Glutamatergic neuron (in vitro differentiated cells): ENCODE data around the gene MYBBP1A. TPM values are rescaled to one million over a fixed set of nuclear protein-coding genes. Genes with fewer than 3 reads are reported as not detected.

Source experiments
- DNase-seq: peaks from one replicate; pipeline ENCODE4 v3.0.0; 2022
- H3K27ac Mint-ChIP-seq: one replicate; pipeline ENCODE4 v1.8.0; 2020; ENCODE audit warnings: mild to moderate bottlenecking, mixed read lengths, inconsistent platforms; ENCODE audit not compliant: unreplicated experiment
- H3K27me3 Mint-ChIP-seq: one replicate; pipeline ENCODE4 v1.8.0; 2020; ENCODE audit warnings: mild to moderate bottlenecking, moderate library complexity, mixed read lengths, inconsistent platforms; ENCODE audit not compliant: unreplicated experiment
- H3K36me3 Mint-ChIP-seq: one replicate; pipeline ENCODE4 v1.8.0; 2020; ENCODE audit warnings: mild to moderate bottlenecking, mixed read lengths, inconsistent platforms; ENCODE audit not compliant: unreplicated experiment
- H3K4me1 Mint-ChIP-seq: one replicate; pipeline ENCODE4 v1.8.0; 2020; ENCODE audit warnings: mild to moderate bottlenecking, low read depth, mixed read lengths, inconsistent platforms; ENCODE audit not compliant: unreplicated experiment
- H3K4me3 Mint-ChIP-seq: one replicate; pipeline ENCODE4 v1.8.0; 2020; ENCODE audit warnings: mild to moderate bottlenecking, mixed read lengths, inconsistent platforms; ENCODE audit not compliant: unreplicated experiment
- H3K9me3 Mint-ChIP-seq: one replicate; pipeline ENCODE4 v1.8.0; 2020; ENCODE audit warnings: mild to moderate bottlenecking, moderate library complexity, mixed read lengths, inconsistent platforms; ENCODE audit not compliant: unreplicated experiment
- total RNA-seq: library from RNA; stranded (reverse); fragmentation: NEBNext Ultra II Directional; extraction: Animal tissue kit (Norgen Biotek cat#: 25700); gene quantifications from one replicate; pipeline ENCODE4 v1.2.1, GENCODE V29; 2021; ENCODE audit not compliant: unreplicated experiment
- TF ChIP-seq, protein P1 (sequence below): fragments of 200-600 bp; sonication (generic); IDR thresholded peaks from one replicate; pipeline ENCODE4 v1.5.0; 2021; ENCODE audit not compliant: partially characterized antibody, unreplicated experiment

The MYBBP1A gene
- total RNA-seq, 1 donor from 2014 or later, result 44.8 TPM

DNA sequence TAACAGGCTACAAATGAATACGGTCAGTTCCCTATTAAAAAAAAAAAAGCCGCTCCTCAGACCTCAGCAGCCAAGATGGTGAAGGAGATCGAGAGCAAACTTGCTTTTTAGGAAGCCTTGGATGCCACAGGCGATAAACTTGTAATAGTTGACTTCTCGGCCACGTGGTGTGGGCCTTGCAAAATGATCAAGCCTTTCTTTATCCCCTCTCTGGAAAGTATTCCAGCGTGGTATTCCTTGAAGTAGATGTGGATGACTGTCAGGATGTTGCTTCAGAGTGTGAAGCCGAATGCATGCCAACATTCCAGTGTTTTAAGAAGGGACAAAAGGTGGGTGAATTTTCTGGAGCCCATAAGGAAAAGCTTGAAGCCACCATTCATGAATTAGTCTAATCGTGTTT lies 16.9 kb upstream of the MYBBP1A start:
- TF ChIP-seq, protein P1, sequence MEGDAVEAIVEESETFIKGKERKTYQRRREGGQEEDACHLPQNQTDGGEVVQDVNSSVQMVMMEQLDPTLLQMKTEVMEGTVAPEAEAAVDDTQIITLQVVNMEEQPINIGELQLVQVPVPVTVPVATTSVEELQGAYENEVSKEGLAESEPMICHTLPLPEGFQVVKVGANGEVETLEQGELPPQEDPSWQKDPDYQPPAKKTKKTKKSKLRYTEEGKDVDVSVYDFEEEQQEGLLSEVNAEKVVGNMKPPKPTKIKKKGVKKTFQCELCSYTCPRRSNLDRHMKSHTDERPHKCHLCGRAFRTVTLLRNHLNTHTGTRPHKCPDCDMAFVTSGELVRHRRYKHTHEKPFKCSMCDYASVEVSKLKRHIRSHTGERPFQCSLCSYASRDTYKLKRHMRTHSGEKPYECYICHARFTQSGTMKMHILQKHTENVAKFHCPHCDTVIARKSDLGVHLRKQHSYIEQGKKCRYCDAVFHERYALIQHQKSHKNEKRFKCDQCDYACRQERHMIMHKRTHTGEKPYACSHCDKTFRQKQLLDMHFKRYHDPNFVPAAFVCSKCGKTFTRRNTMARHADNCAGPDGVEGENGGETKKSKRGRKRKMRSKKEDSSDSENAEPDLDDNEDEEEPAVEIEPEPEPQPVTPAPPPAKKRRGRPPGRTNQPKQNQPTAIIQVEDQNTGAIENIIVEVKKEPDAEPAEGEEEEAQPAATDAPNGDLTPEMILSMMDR, result no peak
- no peak for DNase-seq
- H3K9me3 Mint-ChIP-seq, result peaks cover 4% of the 10 kb centered on the region
- H3K27ac Mint-ChIP-seq, result no peak overlapping the region
- peaks cover 14% of the 10 kb centered on the region for H3K4me1 Mint-ChIP-seq
- H3K36me3 Mint-ChIP-seq, result no peaks in the 10 kb centered on the region
- H3K4me3 Mint-ChIP-seq, result no peak overlapping the region
- peaks cover 5% of the 10 kb centered on the region for H3K27me3 Mint-ChIP-seq

GRCh38 chr17:4569591-4569990 lies 14.4 kb upstream of the MYBBP1A start:
- peaks cover 4% of the 10 kb centered on the region for H3K4me1 Mint-ChIP-seq
- no peaks in the 10 kb centered on the region for H3K9me3 Mint-ChIP-seq
- H3K27ac Mint-ChIP-seq, result no peak overlapping the region
- TF ChIP-seq, protein P1, result no peak
- DNase-seq, result no peak
- H3K36me3 Mint-ChIP-seq, result no peaks in the 10 kb centered on the region
- no peak overlapping the region for H3K4me3 Mint-ChIP-seq
- peaks cover 7% of the 10 kb centered on the region for H3K27me3 Mint-ChIP-seq

- Mint-ChIP-seq H3K27ac (no peak overlapping the region), H3K36me3 (no peaks in the 10 kb centered on the region), H3K27me3 (peaks cover 5% of the 10 kb centered on the region), H3K4me1 (peaks cover 4% of the 10 kb centered on the region), H3K9me3 (no peaks in the 10 kb centered on the region), H3K4me3 (no peak overlapping the region)
- TF ChIP-seq, protein P1, result peak; percentile 70
- DNase-seq, result peak; percentile 74
Measured at GRCh38 chr17:4566785-4567184, 11.6 kb upstream of the MYBBP1A start.

DNA sequence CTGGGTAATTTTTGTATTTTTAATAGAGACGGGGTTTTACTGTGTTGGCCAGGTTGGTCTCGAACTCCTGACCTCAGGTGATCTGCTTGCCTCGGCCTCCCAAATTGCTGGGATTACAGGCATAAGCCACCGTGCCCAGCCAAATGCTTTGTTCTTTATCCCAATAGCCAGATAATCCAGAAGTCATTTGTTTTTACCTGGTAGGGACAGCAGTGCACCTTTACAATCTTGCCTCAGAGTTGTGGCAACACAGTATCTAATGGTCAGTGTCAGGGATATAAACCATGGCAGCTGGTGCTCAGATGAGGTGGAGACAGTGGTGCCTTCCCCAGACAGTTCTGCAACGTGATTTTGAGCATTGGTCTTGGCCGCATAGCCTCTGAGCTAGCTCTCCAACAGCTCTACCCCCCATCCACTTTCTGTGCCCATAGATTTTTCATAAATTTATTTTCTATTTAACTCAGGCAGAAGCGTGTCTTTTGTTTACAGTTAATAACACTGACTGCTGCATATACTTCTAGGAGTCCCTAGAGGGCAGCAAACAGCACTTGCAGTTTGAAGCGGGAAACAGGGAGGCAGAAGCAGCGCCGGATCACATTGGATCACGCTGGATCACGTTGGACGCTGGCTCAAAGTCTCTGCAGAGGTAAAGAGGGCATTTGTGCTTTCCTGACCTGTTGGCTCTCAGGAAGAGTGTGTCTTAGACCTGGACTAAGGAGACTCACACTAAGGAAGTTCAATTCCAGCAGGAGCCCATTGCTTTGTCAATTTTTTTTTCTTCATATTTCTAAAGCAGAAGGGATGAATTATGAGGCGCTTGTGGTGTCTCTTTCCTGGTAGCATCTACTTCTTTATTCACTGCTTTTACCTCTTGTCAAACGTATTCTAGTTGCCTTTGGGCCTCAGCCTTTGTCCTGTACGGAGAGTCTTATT lies 10.3 kb upstream of the MYBBP1A start:
- TF ChIP-seq, protein P1, result peak; percentile 72
- DNase-seq, result no peak
- peaks cover 5% of the 10 kb centered on the region for H3K27me3 Mint-ChIP-seq

More for the DNA sequence above, 10.3 kb upstream of the MYBBP1A start:
- peak overlapping the region; percentile 48 for H3K27ac Mint-ChIP-seq
- peaks cover 8% of the 10 kb centered on the region for H3K4me1 Mint-ChIP-seq
- no peaks in the 10 kb centered on the region for H3K36me3 Mint-ChIP-seq
- peak overlapping the region; percentile 6 for H3K4me3 Mint-ChIP-seq
- H3K9me3 Mint-ChIP-seq, result no peaks in the 10 kb centered on the region
